IMR-90 (cell line): ENCODE results near the gene DOK6. TPM values are rescaled to one million over a fixed set of nuclear protein-coding genes. Genes with fewer than 3 reads are reported as not detected.
A peak's percentile ranks its signal among the peaks of the same experiment; 100 is the strongest.

Source experiments
- ATAC-seq: fragments of 200-7000 bp; cut with Tn5 transposase; 2 replicates; pipeline ENCODE4 v1.9.1; 2020; ENCODE audit warnings: low read depth, mild to moderate bottlenecking, moderate library complexity
- BruUV-seq: library from RNA; stranded (reverse); fragments of 400-500 nt; replicated peaks from 2 replicates; lab custom pipeline; 2021; lab: Mats Ljungman, UMichigan
- CTCF ChIA-PET: fragments of 300-600 bp; formaldehyde crosslinking; extraction: SDS; loops from one replicate; lab custom pipeline; 2021; ENCODE audit warnings: antibody characterized with exemption; lab: Yijun Ruan, JAX
- POLR2A ChIA-PET: fragments of 300-600 bp; sonication (Branson Sonifier 250); formaldehyde crosslinking; loops from one replicate; lab custom pipeline; 2022; ENCODE audit warnings: antibody characterized with exemption; ENCODE audit not compliant: unreplicated experiment; lab: Charles Lee
- DNase-seq: peaks from one replicate; pipeline ENCODE4 v3.0.0; 2013
- H2AFZ ChIP-seq: replicated peaks from 2 replicates; pipeline ENCODE3; 2013; ENCODE audit warnings: low read length, mild to moderate bottlenecking; ENCODE audit not compliant: poor library complexity
- H2AK5ac ChIP-seq: 2 replicates; pipeline ENCODE4 v1.6.1; 2013; ENCODE audit warnings: low read depth, low read length, inconsistent platforms
- H2AK9ac ChIP-seq: replicated peaks from 2 replicates; pipeline ENCODE3; 2013; ENCODE audit warnings: mild to moderate bottlenecking, low read depth, low read length, moderate library complexity; ENCODE audit not compliant: poor library complexity
- H2BK120ac ChIP-seq: 2 replicates; pipeline ENCODE4 v1.6.1; 2013; ENCODE audit warnings: low read depth, low read length, inconsistent platforms
- H2BK15ac ChIP-seq: 3 replicates; pipeline ENCODE4 v1.6.1; 2013; ENCODE audit warnings: low read depth, low read length, inconsistent platforms
- H2BK20ac ChIP-seq: 2 replicates; pipeline ENCODE4 v1.6.1; 2013; ENCODE audit warnings: low read depth, mild to moderate bottlenecking, inconsistent platforms, low read length, moderate library complexity
- H2BK5ac ChIP-seq: 2 replicates; pipeline ENCODE4 v1.6.1; 2013; ENCODE audit warnings: mild to moderate bottlenecking, low read depth, low read length, inconsistent platforms; ENCODE audit not compliant: poor library complexity, severe bottlenecking
- H3K14ac ChIP-seq: replicated peaks from 2 replicates; pipeline ENCODE4 v1.6.1; 2013; ENCODE audit warnings: low read depth, low read length, inconsistent platforms
- H3K18ac ChIP-seq: 2 replicates; pipeline ENCODE4 v1.6.1; 2013; ENCODE audit warnings: low read depth, low read length, control low read depth
- H3K23ac ChIP-seq: 2 replicates; pipeline ENCODE4 v1.6.1; 2013; ENCODE audit warnings: low read depth, low read length, inconsistent platforms
- H3K27ac ChIP-seq: 2 replicates; pipeline ENCODE4 v1.5.1; 2013; ENCODE audit warnings: mild to moderate bottlenecking, control low read depth, low read length; ENCODE audit not compliant: insufficient read depth
- H3K27me3 ChIP-seq: 2 replicates; pipeline ENCODE4 v1.6.1; 2013; ENCODE audit warnings: low read length; ENCODE audit not compliant: control insufficient read depth, insufficient read depth
- H3K36me3 ChIP-seq: 2 replicates; pipeline ENCODE4 v1.6.1; 2013; ENCODE audit warnings: low read length, mixed read lengths; ENCODE audit not compliant: control insufficient read depth, insufficient read depth
- H3K4ac ChIP-seq: 2 replicates; pipeline ENCODE4 v1.6.1; 2013; ENCODE audit warnings: low read depth, low read length, inconsistent platforms
- H3K4me1 ChIP-seq: 2 replicates; pipeline ENCODE4 v1.6.1; 2013; ENCODE audit warnings: low read length, mixed read lengths; ENCODE audit not compliant: control insufficient read depth, insufficient read depth
- H3K4me2 ChIP-seq: 2 replicates; pipeline ENCODE4 v1.6.1; 2013; ENCODE audit warnings: low read depth, mild to moderate bottlenecking, control low read depth, low read length, moderate library complexity
- H3K4me3 ChIP-seq: 2 replicates; pipeline ENCODE4 v1.5.1; 2013; ENCODE audit warnings: low read depth, mild to moderate bottlenecking, control low read depth, low read length, moderate library complexity; ENCODE audit not compliant: insufficient read depth
- H3K56ac ChIP-seq: 2 replicates; pipeline ENCODE4 v1.6.1; 2013; ENCODE audit warnings: low read length, inconsistent platforms; ENCODE audit not compliant: insufficient read depth; ENCODE audit errors: extremely low read depth
- H3K79me1 ChIP-seq, 2 experiments: 2 replicates each; pipeline ENCODE4 v1.6.1; 2013; ENCODE audit warnings: low read length in 2 of 2, inconsistent platforms in 1 of 2, low read depth in 1 of 2
- H3K9ac ChIP-seq: 2 replicates; pipeline ENCODE4 v1.6.1; 2013; ENCODE audit warnings: low read depth, low read length, control low read depth
- H3K9me1 ChIP-seq: 2 replicates; pipeline ENCODE4 v1.6.1; 2013; ENCODE audit warnings: low read length, inconsistent platforms; ENCODE audit not compliant: insufficient read depth
- H3K9me3 ChIP-seq: 2 replicates; pipeline ENCODE4 v1.6.1; 2013; ENCODE audit warnings: low read length; ENCODE audit not compliant: control insufficient read depth, insufficient read depth
- H4K20me1 ChIP-seq: 2 replicates; pipeline ENCODE4 v1.6.1; 2013; ENCODE audit warnings: low read length, inconsistent platforms; ENCODE audit not compliant: insufficient read depth
- H4K5ac ChIP-seq: 2 replicates; pipeline ENCODE4 v1.6.1; 2013; ENCODE audit warnings: mild to moderate bottlenecking, low read depth, low read length, control low read depth
- H4K8ac ChIP-seq, 2 experiments: 2 replicates each; pipeline ENCODE4 v1.6.1; 2013; ENCODE audit warnings: low read depth in 2 of 2, low read length in 2 of 2, control low read depth in 1 of 2, inconsistent platforms in 1 of 2
- H4K91ac ChIP-seq: 2 replicates; pipeline ENCODE4 v1.6.1; 2013; ENCODE audit warnings: low read depth, low read length, inconsistent platforms; ENCODE audit not compliant: insufficient read depth
- BHLHE40 ChIP-seq: fragments of 150-350 bp; IDR thresholded peaks from 2 replicates; pipeline ENCODE4 v1.6.1; 2016; ENCODE audit warnings: mild to moderate bottlenecking, low read depth, low read length
- CEBPB ChIP-seq: IDR thresholded peaks from 2 replicates; pipeline ENCODE4 v1.6.1; 2012; ENCODE audit warnings: low read depth, low read length, improper control_type of control experiment
- CHD1 ChIP-seq: IDR thresholded peaks from 2 replicates; pipeline ENCODE4 v1.6.1; 2012; ENCODE audit warnings: low read depth, low read length, improper control_type of control experiment
- FOS ChIP-seq: fragments of 150-350 bp; IDR thresholded peaks from 2 replicates; pipeline ENCODE4 v1.6.1; 2016; ENCODE audit warnings: low read depth, low read length
- MAFK ChIP-seq: IDR thresholded peaks from 2 replicates; pipeline ENCODE4 v1.6.1; 2012; ENCODE audit warnings: low read depth, low read length, improper control_type of control experiment
- MAZ ChIP-seq: IDR thresholded peaks from 2 replicates; pipeline ENCODE4 v1.6.1; 2012; ENCODE audit warnings: low read depth, mild to moderate bottlenecking, low read length, improper control_type of control experiment, moderate library complexity, borderline replicate concordance
- MXI1 ChIP-seq: IDR thresholded peaks from 2 replicates; pipeline ENCODE4 v1.6.1; 2012; ENCODE audit warnings: low read depth, mild to moderate bottlenecking, low read length, moderate library complexity, borderline replicate concordance
- POLR2A ChIP-seq: IDR thresholded peaks from 2 replicates; pipeline ENCODE4 v1.6.1; 2012; ENCODE audit warnings: mild to moderate bottlenecking, low read depth, low read length
- RAD21 ChIP-seq: IDR thresholded peaks from 2 replicates; pipeline ENCODE4 v1.6.1; 2012; ENCODE audit warnings: low read length, improper control_type of control experiment
- RCOR1 ChIP-seq: IDR thresholded peaks from 2 replicates; pipeline ENCODE4 v1.6.1; 2012; ENCODE audit warnings: mild to moderate bottlenecking, low read length, improper control_type of control experiment; ENCODE audit not compliant: insufficient replicate concordance
- RFX5 ChIP-seq: IDR thresholded peaks from 2 replicates; pipeline ENCODE4 v1.8.0; 2012; ENCODE audit warnings: low read depth, mild to moderate bottlenecking, low read length, moderate library complexity
- SMC3 ChIP-seq: fragments of 150-350 bp; IDR thresholded peaks from 2 replicates; pipeline ENCODE4 v1.6.1; 2016; ENCODE audit warnings: low read depth, mild to moderate bottlenecking, antibody characterized with exemption, low read length, moderate library complexity
- WGBS, 2 experiments: methylation state at CpG; one replicate each; pipeline versions ENCODE4 v1.1.5 to v1.1.7; 2013; ENCODE audit warnings: missing lambda C conversion rate in 2 of 2; ENCODE audit not compliant: insufficient read length in 1 of 2; ENCODE audit errors: extremely low coverage in 2 of 2; 5-methylcytosine and 5-hydroxymethylcytosine counted together
- dilution Hi-C: fragments of 300-500 bp; cut with HindIII; formaldehyde crosslinking; loops from one replicate; pipeline ENCODE4 v1.14.3; 2018; ENCODE audit warnings: low sequenced_read_pairs; ENCODE audit not compliant: unreplicated experiment
- in situ Hi-C: fragments of 300-500 bp; cut with MboI; formaldehyde crosslinking; loops from 3 replicates; pipeline ENCODE4 v1.14.3; 2019; ENCODE audit warnings: low sequenced_read_pairs, inconsistent platforms, mixed read lengths
- intact Hi-C: fragments of 100-400 bp; cut with micrococcal nuclease; formaldehyde crosslinking; loops from 2 replicates; pipeline ENCODE4 v1.10.0; 2022
- polyA plus RNA-seq, 3 experiments: library from polyadenylated mRNA; depleted of rRNA; stranded (reverse); fragments of >200 nt; gene quantifications; 2 replicates each; pipeline ENCODE4 v1.2.3, GENCODE V29; 2012; ENCODE audit warnings: low replicate concordance in 1 of 3
- total RNA-seq: library from RNA; depleted of rRNA; stranded (reverse); fragments of >200 nt; gene quantifications from 2 replicates; pipeline ENCODE4 v1.2.3, GENCODE V29; 2012
- TF ChIP-seq, protein P1 (sequence below): fragments of 150-350 bp; IDR thresholded peaks from 2 replicates; pipeline ENCODE4 v1.6.1; 2017; ENCODE audit warnings: mild to moderate bottlenecking, antibody characterized with exemption, low read length, low read depth
- TF ChIP-seq, protein P2 (sequence below): fragments of 150-350 bp; IDR thresholded peaks from 2 replicates; pipeline ENCODE4 v1.6.1; 2016; ENCODE audit warnings: low read depth, mild to moderate bottlenecking, low read length, moderate library complexity, borderline replicate concordance
- TF ChIP-seq, protein P3 (sequence below): conservative IDR thresholded peaks from 2 replicates; pipeline ENCODE4 v1.5.1; 2012; ENCODE audit warnings: mild to moderate bottlenecking, low read depth, low read length, improper control_type of control experiment

Gene DOK6
- total and polyA plus RNA-seq, 2 of the 4 experiments (the other 2 are of a cell fraction), result 1.9 to 2.7 TPM

DNA sequence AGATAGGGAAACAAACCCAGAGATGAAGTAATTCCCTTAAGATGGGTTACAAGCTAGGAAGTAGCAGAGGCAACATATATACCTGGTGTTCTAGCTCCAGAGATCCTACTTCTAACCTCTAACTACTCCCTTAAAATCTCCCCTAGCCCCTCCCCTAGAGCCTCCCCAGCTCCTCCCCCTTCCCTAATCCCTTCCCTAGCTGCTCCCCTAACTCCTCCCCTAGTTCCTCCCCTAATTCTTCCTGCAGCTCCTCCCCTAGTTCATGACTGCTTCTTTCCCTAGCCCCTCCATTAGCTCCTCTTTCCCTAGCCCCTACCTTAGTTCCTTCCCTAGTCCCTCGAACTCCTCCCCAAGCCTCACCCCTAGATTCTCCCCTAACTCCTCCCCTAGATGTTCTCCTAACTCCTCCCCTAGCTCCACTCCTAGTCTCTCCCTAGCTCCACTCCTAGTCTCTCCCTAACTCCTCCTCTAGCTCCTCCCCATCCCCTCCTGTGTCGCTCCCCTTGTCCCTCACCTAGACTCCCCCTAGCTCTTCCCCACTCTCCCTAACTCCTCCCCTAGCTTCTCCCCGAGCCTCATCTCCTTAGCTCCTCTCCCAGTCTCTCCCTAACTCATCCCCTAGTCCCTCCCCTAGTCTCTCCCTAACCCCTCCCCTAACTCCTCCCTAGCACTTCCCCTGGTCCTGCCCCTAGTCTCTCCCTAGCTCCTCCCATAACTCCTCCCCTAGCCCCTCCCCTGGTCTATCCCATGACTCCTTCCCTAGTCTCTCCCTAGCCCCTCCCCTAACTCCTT lies 438.1 kb downstream of the DOK6 start:
- in situ Hi-C loops, result no loop called here
- no peak overlapping the region for H2BK120ac ChIP-seq
- H3K56ac ChIP-seq, result no peak overlapping the region
- H2AK9ac ChIP-seq, result no peak overlapping the region
- no peak overlapping the region for H3K4me2 ChIP-seq
- no peak overlapping the region for H3K4ac ChIP-seq
- peaks cover 9% of the 10 kb centered on the region for H3K4me1 ChIP-seq
- no peak for ATAC-seq
- H2AFZ ChIP-seq, result peak overlapping the region; percentile 5
- intact Hi-C loops, result no loop called here
- no peak overlapping the region for H4K5ac ChIP-seq
- dilution Hi-C loops, result no loop called here
- H3K18ac ChIP-seq, result no peak overlapping the region; the same call in 1 of the 2 replicates
- peak overlapping the region; percentile 33; the same call in 1 of the 3 replicates for H2BK15ac ChIP-seq
- BruUV-seq, result no TSS peak
- H3K36me3 ChIP-seq, result no peaks in the 10 kb centered on the region
- no peak overlapping the region for H2BK5ac ChIP-seq
- peaks cover 6% of the 10 kb centered on the region for H3K9me1 ChIP-seq
- peak overlapping the region; percentile 1; the same call in 1 of the 2 replicates for H3K14ac ChIP-seq
- H3K9me3 ChIP-seq, result no peaks in the 10 kb centered on the region
- H4K20me1 ChIP-seq, result no peaks in the 10 kb centered on the region
- no peak for DNase-seq
- H3K79me1 ChIP-seq, result no peaks in the 10 kb centered on the region
- H2BK20ac ChIP-seq, result no peak overlapping the region
- no peaks in the 10 kb centered on the region for H3K27me3 ChIP-seq
- H3K23ac ChIP-seq, result no peak overlapping the region
- ChIA-PET POLR2A (no interaction called here), CTCF (interaction anchor here (0.6 kb wide), 1 partner anchor 1824 kb away, joined by 3 read pairs; no protein-coding TSS in a partner anchor)
- no peak overlapping the region for H4K8ac ChIP-seq
- H3K27ac ChIP-seq, result no peak overlapping the region
- peak overlapping the region; percentile 24; the same call in 1 of the 2 replicates for H2AK5ac ChIP-seq
- 83% methylated on average over 1 of the region's 3 CpGs; no CpG with 5 or more reads in 1 of the 2 experiments for WGBS, 2 experiments
- no peak overlapping the region for H3K9ac ChIP-seq
- no peak overlapping the region; the same call in none of the 2 replicates for H4K91ac ChIP-seq
- H3K4me3 ChIP-seq, result no peak overlapping the region
- no peak for TF ChIP-seq CHD1
- TF ChIP-seq BHLHE40, result no peak
- TF ChIP-seq, protein P1, sequence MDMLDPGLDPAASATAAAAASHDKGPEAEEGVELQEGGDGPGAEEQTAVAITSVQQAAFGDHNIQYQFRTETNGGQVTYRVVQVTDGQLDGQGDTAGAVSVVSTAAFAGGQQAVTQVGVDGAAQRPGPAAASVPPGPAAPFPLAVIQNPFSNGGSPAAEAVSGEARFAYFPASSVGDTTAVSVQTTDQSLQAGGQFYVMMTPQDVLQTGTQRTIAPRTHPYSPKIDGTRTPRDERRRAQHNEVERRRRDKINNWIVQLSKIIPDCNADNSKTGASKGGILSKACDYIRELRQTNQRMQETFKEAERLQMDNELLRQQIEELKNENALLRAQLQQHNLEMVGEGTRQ, result no peak
- TF ChIP-seq, protein P2, sequence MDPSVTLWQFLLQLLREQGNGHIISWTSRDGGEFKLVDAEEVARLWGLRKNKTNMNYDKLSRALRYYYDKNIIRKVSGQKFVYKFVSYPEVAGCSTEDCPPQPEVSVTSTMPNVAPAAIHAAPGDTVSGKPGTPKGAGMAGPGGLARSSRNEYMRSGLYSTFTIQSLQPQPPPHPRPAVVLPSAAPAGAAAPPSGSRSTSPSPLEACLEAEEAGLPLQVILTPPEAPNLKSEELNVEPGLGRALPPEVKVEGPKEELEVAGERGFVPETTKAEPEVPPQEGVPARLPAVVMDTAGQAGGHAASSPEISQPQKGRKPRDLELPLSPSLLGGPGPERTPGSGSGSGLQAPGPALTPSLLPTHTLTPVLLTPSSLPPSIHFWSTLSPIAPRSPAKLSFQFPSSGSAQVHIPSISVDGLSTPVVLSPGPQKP, result no peak
- TF ChIP-seq, protein P3, sequence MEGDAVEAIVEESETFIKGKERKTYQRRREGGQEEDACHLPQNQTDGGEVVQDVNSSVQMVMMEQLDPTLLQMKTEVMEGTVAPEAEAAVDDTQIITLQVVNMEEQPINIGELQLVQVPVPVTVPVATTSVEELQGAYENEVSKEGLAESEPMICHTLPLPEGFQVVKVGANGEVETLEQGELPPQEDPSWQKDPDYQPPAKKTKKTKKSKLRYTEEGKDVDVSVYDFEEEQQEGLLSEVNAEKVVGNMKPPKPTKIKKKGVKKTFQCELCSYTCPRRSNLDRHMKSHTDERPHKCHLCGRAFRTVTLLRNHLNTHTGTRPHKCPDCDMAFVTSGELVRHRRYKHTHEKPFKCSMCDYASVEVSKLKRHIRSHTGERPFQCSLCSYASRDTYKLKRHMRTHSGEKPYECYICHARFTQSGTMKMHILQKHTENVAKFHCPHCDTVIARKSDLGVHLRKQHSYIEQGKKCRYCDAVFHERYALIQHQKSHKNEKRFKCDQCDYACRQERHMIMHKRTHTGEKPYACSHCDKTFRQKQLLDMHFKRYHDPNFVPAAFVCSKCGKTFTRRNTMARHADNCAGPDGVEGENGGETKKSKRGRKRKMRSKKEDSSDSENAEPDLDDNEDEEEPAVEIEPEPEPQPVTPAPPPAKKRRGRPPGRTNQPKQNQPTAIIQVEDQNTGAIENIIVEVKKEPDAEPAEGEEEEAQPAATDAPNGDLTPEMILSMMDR, result no peak
- no peak for TF ChIP-seq CEBPB
- TF ChIP-seq RCOR1, result no peak
- no peak for TF ChIP-seq MAZ
- TF ChIP-seq RAD21, result no peak
- TF ChIP-seq POLR2A, result no peak
- no peak for TF ChIP-seq RFX5
- no peak for TF ChIP-seq MXI1
- TF ChIP-seq FOS, result no peak
- TF ChIP-seq MAFK, result no peak
- no peak for TF ChIP-seq SMC3
